H1 (cell line): ENCODE results near the gene IGSF9. TPM values are rescaled to one million over a fixed set of nuclear protein-coding genes. Genes with fewer than 3 reads are reported as not detected.

Experiments used
- CTCF ChIA-PET: fragments of 300-600 bp; sonication (Branson Sonifier 250); formaldehyde crosslinking; loops from one replicate; lab custom pipeline; 2021; ENCODE audit not compliant: partially characterized antibody; lab: Charles Lee
- POLR2A ChIA-PET: fragments of 300-600 bp; sonication (Branson Sonifier 250); formaldehyde crosslinking; loops from one replicate; lab custom pipeline; 2021; ENCODE audit warnings: inconsistent platforms; ENCODE audit not compliant: partially characterized antibody; lab: Charles Lee
- DNase-seq, 2 experiments: peaks; one replicate each; pipeline versions ENCODE4 v3.0.0 to v3.0.0-alpha.2; 2010 to 2022; ENCODE audit warnings: low spot score in 2 of 2, low read depth in 1 of 2, mixed read lengths in 1 of 2
- FAIRE-seq: peaks from 2 replicates; lab custom pipeline; 2011; peaks lifted over from hg19 to GRCh38; lab: Jason Lieb, UNC
- H2AFZ ChIP-seq: 2 replicates; pipeline ENCODE4 v1.8.1; 2012; ENCODE audit warnings: low read length, inconsistent platforms
- H2AK5ac ChIP-seq: 2 replicates; pipeline ENCODE4 v1.6.1; 2013; ENCODE audit warnings: low read depth, low read length
- H2BK120ac ChIP-seq: replicated peaks from 2 replicates; pipeline ENCODE3; 2013; ENCODE audit warnings: low read depth, low read length, inconsistent platforms
- H2BK12ac ChIP-seq: 2 replicates; pipeline ENCODE4 v1.6.1; 2013; ENCODE audit warnings: low read depth, low read length
- H2BK15ac ChIP-seq: 2 replicates; pipeline ENCODE4 v1.6.1; 2013; ENCODE audit warnings: low read length
- H2BK20ac ChIP-seq: 2 replicates; pipeline ENCODE4 v1.6.1; 2013; ENCODE audit warnings: low read length
- H2BK5ac ChIP-seq: 2 replicates; pipeline ENCODE4 v1.6.1; 2013; ENCODE audit warnings: low read depth, low read length
- H3K14ac ChIP-seq: 2 replicates; pipeline ENCODE4 v1.6.1; 2013; ENCODE audit warnings: inconsistent platforms; ENCODE audit not compliant: insufficient read length
- H3K18ac ChIP-seq: 2 replicates; pipeline ENCODE4 v1.6.1; 2013; ENCODE audit warnings: low read length; ENCODE audit errors: extremely low read depth
- H3K23ac ChIP-seq: 2 replicates; pipeline ENCODE4 v1.6.1; 2013; ENCODE audit warnings: inconsistent platforms; ENCODE audit not compliant: insufficient read length
- H3K23me2 ChIP-seq: 2 replicates; pipeline ENCODE4 v1.6.1; 2013; ENCODE audit warnings: low read depth, low read length
- H3K27ac ChIP-seq: 2 replicates; pipeline ENCODE4 v1.6.1; 2011; ENCODE audit warnings: low read depth, low read length, inconsistent platforms
- H3K27me3 ChIP-seq, 4 experiments: replicated peaks in 1 of 4; 1 replicate in 1 of 4; 2 replicates in 3 of 4; pipeline versions ENCODE4 v1.6.1 to v1.8.1; 2011 to 2013; ENCODE audit warnings: low read length in 3 of 4, mild to moderate bottlenecking in 3 of 4, inconsistent platforms in 2 of 4, mixed read lengths in 2 of 4, moderate library complexity in 1 of 4; ENCODE audit not compliant: control insufficient read depth in 3 of 4, insufficient read depth in 3 of 4; ENCODE audit errors: extremely low read depth in 1 of 4
- H3K36me3 ChIP-seq, 4 experiments: 2 replicates each; pipeline versions ENCODE4 v1.6.1 to v1.8.1; 2011 to 2013; ENCODE audit warnings: mild to moderate bottlenecking in 4 of 4, low read length in 3 of 4, moderate library complexity in 2 of 4, control low read depth in 1 of 4, inconsistent platforms in 1 of 4; ENCODE audit not compliant: insufficient read depth in 4 of 4, control insufficient read depth in 2 of 4
- H3K4ac ChIP-seq: replicated peaks from 2 replicates; pipeline ENCODE3; 2013; ENCODE audit warnings: low read length, low read depth, mixed read lengths, inconsistent platforms; ENCODE audit not compliant: insufficient read length
- H3K4me1 ChIP-seq, 4 experiments: replicated peaks in 1 of 4; 1 replicate in 1 of 4; 2 replicates in 3 of 4; pipeline versions ENCODE4 v1.6.1 to v1.8.1; 2011 to 2013; ENCODE audit warnings: low read length in 3 of 4, inconsistent platforms in 2 of 4, mixed read lengths in 1 of 4; ENCODE audit not compliant: insufficient read depth in 4 of 4, control insufficient read depth in 3 of 4
- H3K4me2 ChIP-seq, 2 experiments: 2 replicates each; pipeline versions ENCODE4 v1.6.1 to v1.8.1; 2011 to 2013; ENCODE audit warnings: low read depth in 2 of 2, low read length in 2 of 2, control low read depth in 1 of 2, inconsistent platforms in 1 of 2, mild to moderate bottlenecking in 1 of 2; ENCODE audit not compliant: insufficient read depth in 1 of 2
- H3K4me3 ChIP-seq, 4 experiments: fragments of 200-600, 300-600 bp in 1 of 4; sonication (generic), shearing (Covaris generic), sonication (Bioruptor Twin) in 1 of 4; 2 replicates each; pipeline versions ENCODE4 v1.5.1 to v1.8.1; 2011 to 2016; ENCODE audit warnings: low read length in 4 of 4, low read depth in 3 of 4, control low read depth in 2 of 4, inconsistent platforms in 2 of 4, mild to moderate bottlenecking in 2 of 4, mixed read lengths in 1 of 4, moderate library complexity in 1 of 4; ENCODE audit not compliant: insufficient read depth in 2 of 4; ENCODE audit errors: extremely low read depth in 1 of 4
- H3K56ac ChIP-seq: replicated peaks from 2 replicates; pipeline ENCODE3; 2013; ENCODE audit warnings: low read depth, mild to moderate bottlenecking, mixed read lengths, low read length, inconsistent platforms; ENCODE audit not compliant: insufficient read length
- H3K79me1 ChIP-seq: 2 replicates; pipeline ENCODE4 v1.6.1; 2013; ENCODE audit warnings: low read depth, low read length, control low read depth
- H3K79me2 ChIP-seq, 2 experiments: 2 replicates each; pipeline versions ENCODE4 v1.6.1 to v1.8.1; 2012 to 2013; ENCODE audit warnings: low read length in 2 of 2, mild to moderate bottlenecking in 2 of 2, inconsistent platforms in 1 of 2; ENCODE audit not compliant: insufficient read depth in 2 of 2, control insufficient read depth in 1 of 2
- H3K9ac ChIP-seq, 4 experiments: replicated peaks in 1 of 4; 1 replicate in 1 of 4; 2 replicates in 3 of 4; pipeline versions ENCODE4 v1.6.1 to v1.8.1; 2011 to 2013; ENCODE audit warnings: low read depth in 3 of 4, low read length in 3 of 4, control low read depth in 2 of 4, mild to moderate bottlenecking in 2 of 4, moderate library complexity in 2 of 4, inconsistent platforms in 1 of 4; ENCODE audit errors: extremely low read depth in 1 of 4
- H3K9me3 ChIP-seq, 2 experiments: 2 replicates each; pipeline versions ENCODE4 v1.6.1 to v1.8.1; 2012 to 2013; ENCODE audit warnings: mild to moderate bottlenecking in 2 of 2, moderate library complexity in 2 of 2, control low read depth in 1 of 2, inconsistent platforms in 1 of 2, low read depth in 1 of 2, low read length in 1 of 2, mixed read lengths in 1 of 2; ENCODE audit not compliant: insufficient read depth in 2 of 2
- H4K20me1 ChIP-seq, 2 experiments: replicated peaks in 1 of 2; 2 replicates each; pipeline versions ENCODE3 to v1.8.1; 2011 to 2013; ENCODE audit warnings: inconsistent platforms in 2 of 2, low read length in 2 of 2, mild to moderate bottlenecking in 1 of 2; ENCODE audit not compliant: insufficient read depth in 2 of 2, control insufficient read depth in 1 of 2
- H4K5ac ChIP-seq: 2 replicates; pipeline ENCODE4 v1.6.1; 2013; ENCODE audit warnings: low read length, low read depth, mixed read lengths, inconsistent platforms; ENCODE audit not compliant: insufficient read length
- H4K8ac ChIP-seq: 2 replicates; pipeline ENCODE4 v1.8.0; 2013; ENCODE audit warnings: mild to moderate bottlenecking, moderate library complexity, low read length, inconsistent platforms; ENCODE audit not compliant: insufficient read depth; ENCODE audit errors: extremely low read depth
- H4K91ac ChIP-seq: replicated peaks from 2 replicates; pipeline ENCODE3; 2013; ENCODE audit warnings: low read length, mixed read lengths, inconsistent platforms; ENCODE audit not compliant: insufficient read length
- KDM5A ChIP-seq: fragments of 200-600 bp; IDR thresholded peaks from 2 replicates; pipeline ENCODE4 v1.7.1; 2012; ENCODE audit warnings: mild to moderate bottlenecking, low read length, inconsistent platforms, mixed read lengths
- WGBS, 2 experiments: shearing (Covaris generic) in 1 of 2; methylation state at CpG; one replicate each; pipeline versions ENCODE4 v1.1.6 to v1.1.7; 2013 to 2015; ENCODE audit warnings: low lambda C conversion rate in 2 of 2, mixed read lengths in 2 of 2, inconsistent platforms in 1 of 2, low coverage in 1 of 2, missing lambda C conversion rate in 1 of 2; ENCODE audit not compliant: insufficient replicate concordance in 2 of 2, insufficient coverage in 1 of 2, insufficient read length in 1 of 2; ENCODE audit errors: extremely low coverage in 1 of 2, missing lambda C conversion rate in 1 of 2; 5-methylcytosine and 5-hydroxymethylcytosine counted together
- polyA plus RNA-seq, 7 experiments: library from polyadenylated mRNA; depleted of rRNA in 3 of 7; stranded (reverse) in 5 of 7; unstranded in 2 of 7; fragments of >200 nt in 5 of 7; fragments of 200-250 nt in 2 of 7; gene quantifications; 1 replicate in 5 of 7; 2 replicates in 1 of 7; 4 replicates in 1 of 7; pipeline versions ENCODE4 v1.2.1 to v1.2.3, GENCODE V29; 2011 to 2013; ENCODE audit warnings: missing spikeins in 2 of 7, mixed read lengths in 2 of 7
- total RNA-seq: library from RNA; stranded (reverse); fragmentation: NEBNext Ultra II Directional; extraction: Animal tissue kit (Norgen Biotek cat#: 25700); gene quantifications from 2 replicates; pipeline ENCODE4 v1.2.1, GENCODE V29; 2021

IGSF9 gene
- total and polyA plus RNA-seq, 2 of the 8 experiments (the other 6 are each of a cell fraction or from before 2014, with no cell fraction given) = 10.9 to 28.1 TPM

DNA sequence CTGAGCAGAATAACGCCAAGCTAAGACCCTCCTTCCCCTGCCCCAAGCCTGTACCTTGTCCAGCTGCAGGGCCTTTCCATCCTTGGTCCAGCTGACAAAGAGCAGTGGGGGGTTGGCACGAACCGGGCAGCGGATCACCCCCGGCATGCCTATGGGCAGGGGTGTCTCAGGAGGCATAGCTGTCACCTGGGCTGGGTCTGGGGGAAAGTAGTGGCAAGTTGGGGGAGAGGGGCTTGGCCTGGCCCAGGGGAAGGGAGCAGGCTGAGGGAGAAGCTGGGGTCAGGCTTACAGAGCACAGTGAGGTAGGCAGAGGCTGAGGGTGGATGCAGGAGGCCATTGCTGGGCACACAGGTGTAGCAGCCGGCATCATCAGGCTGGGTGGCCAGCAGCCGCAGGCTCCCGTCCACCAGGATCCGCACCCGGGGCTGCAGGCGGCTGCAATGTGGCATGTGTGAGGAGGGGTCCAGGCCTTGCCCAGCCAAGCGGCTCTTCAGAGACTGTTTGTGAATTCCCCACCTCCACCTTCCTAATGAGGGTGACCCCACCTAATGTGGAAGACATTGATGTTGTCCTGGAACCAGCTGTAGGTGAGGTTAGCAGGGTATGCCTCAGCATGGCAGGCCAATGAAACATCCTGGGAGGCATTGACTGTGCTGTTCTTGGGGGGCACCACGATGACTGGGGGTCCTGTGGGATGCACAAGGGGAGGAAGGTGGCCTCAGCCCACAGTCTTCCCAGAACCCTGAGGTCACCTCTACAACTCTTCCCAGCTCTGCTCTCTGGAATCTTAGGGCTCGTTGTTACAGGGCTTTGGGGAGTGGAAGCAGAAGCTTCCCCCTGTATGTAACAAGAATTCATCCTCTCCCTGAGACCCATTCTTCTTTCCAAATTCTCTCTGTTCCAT is 11.0 kb downstream of the IGSF9 start:
- Histone ChIP-seq H2BK120ac (no peak overlapping the region), H2AK5ac (no peak overlapping the region)
- CTCF ChIA-PET = interaction anchor here (0.7 to 35.5 kb wide), 17 partner anchors 10 to 145 kb away, joined by 3 to 696 read pairs (median 6); partner anchors contain the start of genes IGSF9, SLAMF9 and TAGLN2
- TF ChIP-seq KDM5A = no peak

More for the DNA sequence above, 11.0 kb downstream of the IGSF9 start:
- H3K27me3 ChIP-seq = no peaks in the 10 kb centered on the region
- H3K23me2 ChIP-seq = no peaks in the 10 kb centered on the region; the same call in 1 of the 2 replicates
- POLR2A ChIA-PET = interaction anchor here (1.3 to 4.6 kb wide), 2 partner anchors 9 to 11 kb away, joined by 3 to 19 read pairs; partner anchors contain the start of genes IGSF9 and TAGLN2
- no peak overlapping the region for H2BK20ac ChIP-seq
- no peak overlapping the region for H4K91ac ChIP-seq
- no peak overlapping the region for H3K14ac ChIP-seq
- DNase-seq (no peak), FAIRE-seq (no peak)
- H2BK5ac ChIP-seq = no peak overlapping the region
- H3K18ac ChIP-seq = no peak overlapping the region
- H3K9ac ChIP-seq = no peak overlapping the region
- H3K27ac ChIP-seq = no peak overlapping the region
- H4K5ac ChIP-seq = no peak overlapping the region
- peaks cover 0 to 3% of the 10 kb centered on the region in 2 experiments for H4K20me1 ChIP-seq
- no peak overlapping the region for H3K4me3 ChIP-seq
- no peak overlapping the region for H2BK15ac ChIP-seq
- H2BK12ac ChIP-seq = no peak overlapping the region
- no peak overlapping the region for H3K56ac ChIP-seq
- no peaks in the 10 kb centered on the region for H3K79me1 ChIP-seq
- no peak overlapping the region for H3K23ac ChIP-seq
- H2AFZ ChIP-seq = no peak overlapping the region
- peaks cover 3 to 23% (median 16%) of the 10 kb centered on the region in 4 experiments; a peak in 6 of 8 replicates for H3K36me3 ChIP-seq
- H3K9me3 ChIP-seq = no peaks in the 10 kb centered on the region
- no peak overlapping the region for H3K4ac ChIP-seq
- WGBS, 2 experiments = 90% methylated on average over 14 of the region's 14 CpGs; no CpG with 5 or more reads in 1 of the 2 experiments
- H3K4me1 ChIP-seq = peaks cover 0 to 12% (median 7%) of the 10 kb centered on the region in 4 experiments; a peak in 6 of 7 replicates
- H3K79me2 ChIP-seq = no peaks in the 10 kb centered on the region
- H3K4me2 ChIP-seq = no peak overlapping the region
- no peak overlapping the region; the same call in 1 of the 2 replicates for H4K8ac ChIP-seq
